Neuron (in vitro differentiated cells): ENCODE results near the gene RPL15.
"Not testable (repeated sequence)": the region's sequence is repeated elsewhere in the genome, so short reads cannot be mapped to it uniquely, and the experiment has no call there.

ENCODE experiments used
- H2AFZ ChIP-seq: one replicate; pipeline ENCODE4 v1.6.1; 2013; ENCODE audit warnings: low read depth, mild to moderate bottlenecking, inconsistent platforms, low read length, moderate library complexity
- H3K27me3 ChIP-seq: one replicate; pipeline ENCODE4 v1.6.1; 2013; ENCODE audit warnings: low read length; ENCODE audit not compliant: insufficient read depth
- H3K36me3 ChIP-seq: one replicate; pipeline ENCODE4 v1.6.1; 2013; ENCODE audit warnings: low read length; ENCODE audit not compliant: insufficient read depth
- H3K4me1 ChIP-seq: one replicate; pipeline ENCODE4 v1.6.1; 2013; ENCODE audit warnings: low read length; ENCODE audit not compliant: insufficient read depth
- H3K4me3 ChIP-seq: 2 replicates; pipeline ENCODE4 v1.5.1; 2013; ENCODE audit warnings: mild to moderate bottlenecking, low read length, moderate library complexity
- H3K9me3 ChIP-seq: one replicate; pipeline ENCODE4 v1.6.1; 2013; ENCODE audit warnings: low read length

The RPL15 gene

GRCh38 chr3:23904545-23904944 is 12.4 kb upstream of the RPL15 start:
- no peak overlapping the region for H2AFZ ChIP-seq
- H3K4me1 ChIP-seq: no peaks in the 10 kb centered on the region
- H3K4me3 ChIP-seq: no peak overlapping the region
- peaks cover 41% of the 10 kb centered on the region for H3K36me3 ChIP-seq
- no peaks in the 10 kb centered on the region for H3K27me3 ChIP-seq
- H3K9me3 ChIP-seq: peaks cover 8% of the 10 kb centered on the region

GRCh38 chr3:23909341-23909740 is 7.6 kb upstream of the RPL15 start:
- H3K36me3 ChIP-seq: peaks cover 30% of the 10 kb centered on the region
- peaks cover 3% of the 10 kb centered on the region for H3K4me1 ChIP-seq
- H2AFZ ChIP-seq: no peak overlapping the region

GRCh38 chr3:23911397-23911796 is 5.5 kb upstream of the RPL15 start:
- H3K27me3 ChIP-seq: no peaks in the 10 kb centered on the region

More at GRCh38 chr3:23909341-23909740, 7.6 kb upstream of the RPL15 start:
- H3K4me3 ChIP-seq: no peak overlapping the region
- H3K27me3 ChIP-seq: no peaks in the 10 kb centered on the region
- H3K9me3 ChIP-seq: no peaks in the 10 kb centered on the region

GRCh38 chr3:23912335-23912734 is 4.6 kb upstream of the RPL15 start:
- H2AFZ ChIP-seq, H3K4me3 ChIP-seq, H3K27me3 ChIP-seq, H3K9me3 ChIP-seq: not testable (repeated sequence)
- Histone ChIP-seq H3K36me3 (peaks cover 23% of the 10 kb centered on the region), H3K4me1 (peaks cover 20% of the 10 kb centered on the region)

More at GRCh38 chr3:23911397-23911796, 5.5 kb upstream of the RPL15 start:
- no peak overlapping the region for H3K4me3 ChIP-seq
- H3K4me1 ChIP-seq: peaks cover 20% of the 10 kb centered on the region
- no peaks in the 10 kb centered on the region for H3K9me3 ChIP-seq
- peaks cover 25% of the 10 kb centered on the region for H3K36me3 ChIP-seq
- no peak overlapping the region for H2AFZ ChIP-seq

- Histone ChIP-seq H3K4me1 (peaks cover 22% of the 10 kb centered on the region), H3K36me3 (peaks cover 23% of the 10 kb centered on the region), H3K9me3 (no peaks in the 10 kb centered on the region), H3K27me3 (no peaks in the 10 kb centered on the region), H3K4me3 (no peak overlapping the region), H2AFZ (no peak overlapping the region)
Observed at GRCh38 chr3:23913182-23913581, 3.8 kb upstream of the RPL15 start.

GRCh38 chr3:23913873-23914743 is 2.8 kb upstream of the RPL15 start:
- Histone ChIP-seq H3K27me3 (no peaks in the 10 kb centered on the region), H2AFZ (no peak overlapping the region), H3K4me3 (no peak overlapping the region), H3K9me3 (no peaks in the 10 kb centered on the region), H3K36me3 (peaks cover 25% of the 10 kb centered on the region), H3K4me1 (peaks cover 30% of the 10 kb centered on the region)

GRCh38 chr3:23915537-23916108 is 1.3 kb upstream of the RPL15 start:
- H3K36me3 ChIP-seq: peaks cover 25% of the 10 kb centered on the region
- no peaks in the 10 kb centered on the region for H3K9me3 ChIP-seq
- H3K4me1 ChIP-seq: peaks cover 30% of the 10 kb centered on the region
- peak overlapping the region; percentile 86 for H3K4me3 ChIP-seq
- no peaks in the 10 kb centered on the region for H3K27me3 ChIP-seq
- H2AFZ ChIP-seq: peak overlapping the region; percentile 82

- Histone ChIP-seq H3K4me3 (peak overlapping the region; percentile 86), H3K9me3 (no peaks in the 10 kb centered on the region), H2AFZ (peak overlapping the region; percentile 82), H3K27me3 (no peaks in the 10 kb centered on the region), H3K36me3 (peaks cover 28% of the 10 kb centered on the region), H3K4me1 (peaks cover 30% of the 10 kb centered on the region)
Observed at GRCh38 chr3:23916152-23916885, 613 bp upstream of the RPL15 start.

- Histone ChIP-seq H3K36me3 (peaks cover 28% of the 10 kb centered on the region), H3K4me1 (peaks cover 30% of the 10 kb centered on the region), H3K4me3 (peak overlapping the region; percentile 86)
- H3K27me3 ChIP-seq, H3K9me3 ChIP-seq, H2AFZ ChIP-seq: not testable (repeated sequence)
Observed at GRCh38 chr3:23917679-23918303, 859 bp downstream of the RPL15 start.

- H3K27me3 ChIP-seq, H3K9me3 ChIP-seq, H2AFZ ChIP-seq: not testable (repeated sequence)
- Histone ChIP-seq H3K4me3 (peak overlapping the region; percentile 86), H3K4me1 (peaks cover 30% of the 10 kb centered on the region), H3K36me3 (peaks cover 28% of the 10 kb centered on the region)
Observed at GRCh38 chr3:23918331-23918730, 1.4 kb downstream of the RPL15 start.

GRCh38 chr3:23919628-23920027 is 2.7 kb downstream of the RPL15 start:
- peaks cover 28% of the 10 kb centered on the region for H3K36me3 ChIP-seq
- no peak overlapping the region for H3K4me3 ChIP-seq
- no peak overlapping the region for H2AFZ ChIP-seq
- no peaks in the 10 kb centered on the region for H3K9me3 ChIP-seq
- H3K4me1 ChIP-seq: peaks cover 25% of the 10 kb centered on the region
- H3K27me3 ChIP-seq: no peaks in the 10 kb centered on the region

GRCh38 chr3:23920151-23920655 is 3.3 kb downstream of the RPL15 start:
- Histone ChIP-seq H3K27me3 (no peaks in the 10 kb centered on the region), H3K36me3 (peaks cover 28% of the 10 kb centered on the region), H3K4me1 (peaks cover 19% of the 10 kb centered on the region), H3K4me3 (no peak overlapping the region), H3K9me3 (no peaks in the 10 kb centered on the region), H2AFZ (no peak overlapping the region)
